Activated CD8-positive, alpha-beta memory T cell treated with anti-CD3 and anti-CD28 coated beads, Interleukin-2, amount 50 U/mL, for 1 hour (primary cell): ENCODE measurements around the gene IPO9.
"Not testable (repeated sequence)": the region's sequence is repeated elsewhere in the genome, so short reads cannot be mapped to it uniquely, and the experiment has no call there.

Experiments
- DNase-seq: peaks from one replicate; pipeline ENCODE4 v3.0.0-alpha.2; 2020; ENCODE audit errors: extremely low read depth

Gene IPO9

GRCh38 chr1:201888282-201889089, 59.5 kb downstream of the IPO9 start, which contains the start of gene SHISA4:
TSS of gene SHISA4 (plus strand) at chr1:201888898. CDS start at chr1:201888995, 97 bp downstream.
- no peak for DNase-seq

GRCh38 chr1:201889090-201889968, 60.4 kb downstream of the IPO9 start:
- DNase-seq, result no peak

- DNase-seq, result no peak
These were observed 61.3 kb downstream of the IPO9 start for GRCh38 chr1:201890223-201890622.

GRCh38 chr1:201890806-201891450, 62.0 kb downstream of the IPO9 start:
- DNase-seq, result no peak

GRCh38 chr1:201891451-201892045, 62.6 kb downstream of the IPO9 start:
- no peak for DNase-seq

- no peak for DNase-seq
These were observed 63.3 kb downstream of the IPO9 start for GRCh38 chr1:201892211-201892610.

- DNase-seq, result no peak
These were observed 64.5 kb downstream of the IPO9 start for GRCh38 chr1:201893431-201893830.

GRCh38 chr1:201894343-201895119, 65.6 kb downstream of the IPO9 start:
- DNase-seq, result no peak

- no peak for DNase-seq
These were observed 66.2 kb downstream of the IPO9 start for GRCh38 chr1:201895120-201895665.

GRCh38 chr1:201895913-201896807, 67.2 kb downstream of the IPO9 start:
- peak; percentile 22 for DNase-seq

GRCh38 chr1:201896951-201897391, 68.0 kb downstream of the IPO9 start:
- no peak for DNase-seq

GRCh38 chr1:201898240-201898894, 69.4 kb downstream of the IPO9 start:
- DNase-seq, result no peak

GRCh38 chr1:201898992-201899391, 70.0 kb downstream of the IPO9 start:
- DNase-seq, result no peak

- DNase-seq, result no peak
These were observed 70.9 kb downstream of the IPO9 start for GRCh38 chr1:201899683-201900429.

- DNase-seq, result no peak
These were observed 71.5 kb downstream of the IPO9 start for GRCh38 chr1:201900476-201900875.

- DNase-seq, result not testable (repeated sequence)
These were observed 72.1 kb downstream of the IPO9 start for GRCh38 chr1:201901036-201901435.

- no peak for DNase-seq
These were observed 73.2 kb downstream of the IPO9 start for GRCh38 chr1:201902198-201902597.

GRCh38 chr1:201903135-201903534, 74.2 kb downstream of the IPO9 start:
- no peak for DNase-seq
